ENCODE measurements around the gene ZNF507.

The ZNF507 gene

GRCh38 chr19:32345261-32346207 is at the start of gene ZNF507:
Gene ZNF507, plus strand, starts transcription at chr19:32345610. Its CDS starts 7,221 bp downstream, at chr19:32352831.
- DNase-seq (ENCODE audit: low read depth), result peak; percentile 57

GRCh38 chr19:32296694-32297093 is 48.7 kb upstream of the ZNF507 start:
- DNase-seq (ENCODE audit: low read depth), result no peak

DNA sequence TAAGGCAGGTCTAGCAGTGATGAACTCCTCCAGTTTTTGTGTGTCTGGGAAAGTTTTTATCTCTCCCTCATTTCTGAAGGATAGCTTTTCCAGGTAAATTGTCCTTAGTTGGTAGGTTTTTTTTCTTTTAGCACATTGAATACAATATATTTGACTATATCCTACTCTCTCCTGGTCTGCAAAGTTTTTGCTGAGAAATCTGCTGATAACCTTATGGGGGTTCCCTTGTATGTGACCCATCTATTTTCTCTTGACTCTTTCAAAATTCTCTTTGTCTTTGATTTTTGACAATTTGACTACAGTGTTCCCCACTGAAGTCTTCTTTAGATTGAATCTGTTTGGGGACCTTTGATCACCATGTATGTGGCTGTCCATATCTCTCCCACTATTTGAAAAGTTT is 42.6 kb upstream of the ZNF507 start:
- no peak for DNase-seq (ENCODE audit: low read depth)

GRCh38 chr19:32303193-32303592 is 42.2 kb upstream of the ZNF507 start:
- DNase-seq (ENCODE audit: low read depth), result no peak

GRCh38 chr19:32307591-32307990 is 37.8 kb upstream of the ZNF507 start:
- DNase-seq (ENCODE audit: low read depth), result no peak

GRCh38 chr19:32308431-32309077 is 36.9 kb upstream of the ZNF507 start:
- DNase-seq (ENCODE audit: low read depth), result no peak

DNA sequence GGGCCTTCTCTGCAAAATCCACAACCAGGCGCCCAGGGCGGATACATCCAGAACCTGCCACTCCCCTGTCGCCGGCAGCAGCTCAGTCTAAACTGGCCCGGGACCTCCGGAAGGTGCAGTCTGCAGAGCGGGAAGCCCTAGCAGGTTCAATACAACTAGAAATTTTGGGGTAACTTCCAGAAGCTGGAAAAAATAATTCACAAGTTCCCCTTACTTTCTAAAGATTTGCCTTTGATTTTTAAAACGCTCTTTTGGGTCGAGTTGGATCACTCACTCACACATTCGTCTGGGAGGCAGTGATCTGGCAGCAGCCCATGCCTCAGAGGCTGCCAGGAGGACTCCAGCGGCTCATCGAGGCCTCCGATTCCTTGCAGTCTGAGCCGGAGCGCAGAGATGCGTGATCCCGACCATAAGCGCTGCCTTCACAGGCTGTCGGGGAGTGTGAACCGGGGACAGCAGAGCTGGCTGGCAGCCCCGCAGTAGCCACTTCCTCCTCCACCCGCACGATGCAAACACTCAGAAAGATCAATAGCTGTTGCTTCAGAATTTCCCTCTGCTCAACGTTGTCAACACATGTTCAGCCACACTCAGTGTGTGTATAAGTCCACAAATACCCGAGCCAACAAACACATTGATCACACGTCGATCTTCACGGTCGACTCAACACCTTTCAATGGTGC is 35.6 kb upstream of the ZNF507 start:
- DNase-seq (ENCODE audit: low read depth), result no peak

DNA sequence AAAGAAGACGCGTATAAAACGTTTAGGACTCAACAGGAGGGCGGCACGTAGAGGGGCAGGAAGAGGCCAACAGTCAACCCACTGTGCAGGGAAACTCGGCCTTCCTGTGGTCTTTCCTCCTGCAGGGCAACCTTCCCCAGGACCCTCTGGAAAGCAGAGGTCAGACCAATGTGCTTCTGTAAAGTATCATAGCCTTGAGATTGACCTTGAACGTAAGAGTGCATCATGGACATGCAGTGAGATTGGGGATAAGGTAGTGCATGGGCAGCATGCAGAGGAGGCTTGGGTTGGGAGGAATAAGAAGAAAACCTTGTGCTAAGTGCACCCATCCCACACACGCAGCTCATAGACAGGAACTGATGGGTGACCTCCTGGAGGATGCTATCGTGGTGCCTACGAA is 34.0 kb upstream of the ZNF507 start:
- no peak for DNase-seq (ENCODE audit: low read depth)

- no peak for DNase-seq (ENCODE audit: low read depth)
These were observed 31.7 kb upstream of the ZNF507 start for GRCh38 chr19:32313569-32314265.

DNA sequence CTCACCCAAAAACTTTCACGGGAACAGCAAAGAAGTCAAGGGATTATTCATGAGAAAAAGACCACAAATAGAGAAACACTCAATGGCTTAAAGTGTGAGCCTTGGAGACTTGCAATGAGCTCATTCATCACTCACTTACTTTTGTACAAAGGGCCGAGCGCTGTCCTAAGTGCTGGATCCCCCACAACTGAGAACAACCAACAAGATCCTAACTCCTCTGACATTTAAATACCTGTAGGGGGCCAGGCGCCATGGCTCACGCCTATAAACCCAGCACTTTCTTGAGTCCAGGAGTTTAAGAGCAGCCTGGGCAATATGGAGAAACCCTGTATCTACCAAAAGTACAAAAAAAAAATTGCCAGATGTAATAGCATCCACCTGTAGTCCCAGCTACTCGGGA is 29.4 kb upstream of the ZNF507 start:
- no peak for DNase-seq (ENCODE audit: low read depth)

DNA sequence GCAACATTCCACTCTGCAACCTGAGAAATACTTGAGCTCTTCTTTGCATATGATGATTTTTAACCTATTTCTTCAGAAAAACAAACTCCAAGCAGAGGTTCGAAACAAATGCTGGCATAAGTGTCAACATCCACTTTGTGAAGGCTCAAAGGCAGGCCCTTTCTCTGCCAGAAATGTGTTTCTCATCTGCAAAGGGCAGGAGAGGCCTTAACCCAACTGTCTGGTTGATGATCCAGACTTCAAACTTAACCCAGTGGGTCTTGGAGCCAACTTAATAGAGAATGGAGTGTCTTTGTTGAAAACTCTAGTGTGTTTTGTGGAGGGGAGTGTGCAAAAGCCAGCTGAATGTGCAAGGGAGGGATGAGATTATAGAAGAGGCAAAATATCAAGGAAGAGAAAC is 28.3 kb upstream of the ZNF507 start:
- DNase-seq (ENCODE audit: low read depth), result no peak

GRCh38 chr19:32318884-32319520 is 26.4 kb upstream of the ZNF507 start:
- DNase-seq (ENCODE audit: low read depth), result no peak

GRCh38 chr19:32322541-32322940 is 22.9 kb upstream of the ZNF507 start:
- DNase-seq (ENCODE audit: low read depth), result no peak

DNA sequence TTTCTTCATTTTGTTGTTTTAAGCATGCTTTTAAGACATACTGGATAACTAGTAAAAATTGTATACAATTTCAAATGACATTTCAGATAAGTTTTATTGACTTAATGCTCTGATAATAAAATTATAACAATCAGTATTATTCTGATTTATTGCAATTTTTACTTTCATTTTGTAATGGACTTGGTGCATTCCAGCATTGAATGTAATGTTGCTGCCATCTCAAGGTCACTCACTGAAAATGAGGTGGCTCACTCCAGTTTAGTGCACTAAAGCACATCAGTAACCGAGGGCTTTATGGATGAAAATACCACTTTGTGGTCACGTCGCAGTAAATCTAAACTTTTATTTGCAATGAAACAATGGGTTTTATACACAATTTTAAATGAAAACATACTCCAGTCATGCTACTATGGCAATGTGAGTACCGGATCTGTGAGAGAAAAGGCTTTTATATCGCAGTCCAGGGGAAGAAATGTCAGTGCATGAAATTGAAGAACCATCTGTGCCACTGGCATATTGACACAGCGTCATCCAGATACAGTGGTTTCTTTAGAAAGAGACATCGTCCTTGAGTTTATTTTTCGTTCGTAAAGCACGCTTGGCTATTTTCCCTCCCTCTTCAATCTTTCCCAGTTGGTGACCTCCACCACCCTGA is 20.7 kb upstream of the ZNF507 start:
- DNase-seq (ENCODE audit: low read depth), result no peak

- DNase-seq (ENCODE audit: low read depth), result no peak
These were observed 15.1 kb upstream of the ZNF507 start for GRCh38 chr19:32330213-32330857.

DNA sequence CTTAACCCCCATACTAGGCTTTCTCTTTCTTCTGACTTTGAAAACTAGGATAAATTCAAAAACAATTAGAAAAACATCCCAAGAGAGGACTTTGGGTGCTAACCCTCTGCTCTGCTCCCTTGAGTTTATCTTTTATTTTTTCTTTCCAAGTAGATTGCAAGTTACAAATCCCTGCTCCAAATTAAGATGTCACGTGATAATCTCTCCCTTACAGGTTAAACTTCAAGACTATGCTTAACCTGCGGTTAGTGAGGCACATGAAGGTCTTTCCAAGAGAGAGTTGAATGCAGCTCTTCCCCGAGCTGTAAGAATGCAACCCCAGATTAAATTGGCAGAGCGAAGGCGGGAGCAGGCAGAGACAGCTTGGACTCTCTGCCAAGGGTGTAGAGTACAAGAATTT is 12.2 kb upstream of the ZNF507 start:
- no peak for DNase-seq (ENCODE audit: low read depth)

DNA sequence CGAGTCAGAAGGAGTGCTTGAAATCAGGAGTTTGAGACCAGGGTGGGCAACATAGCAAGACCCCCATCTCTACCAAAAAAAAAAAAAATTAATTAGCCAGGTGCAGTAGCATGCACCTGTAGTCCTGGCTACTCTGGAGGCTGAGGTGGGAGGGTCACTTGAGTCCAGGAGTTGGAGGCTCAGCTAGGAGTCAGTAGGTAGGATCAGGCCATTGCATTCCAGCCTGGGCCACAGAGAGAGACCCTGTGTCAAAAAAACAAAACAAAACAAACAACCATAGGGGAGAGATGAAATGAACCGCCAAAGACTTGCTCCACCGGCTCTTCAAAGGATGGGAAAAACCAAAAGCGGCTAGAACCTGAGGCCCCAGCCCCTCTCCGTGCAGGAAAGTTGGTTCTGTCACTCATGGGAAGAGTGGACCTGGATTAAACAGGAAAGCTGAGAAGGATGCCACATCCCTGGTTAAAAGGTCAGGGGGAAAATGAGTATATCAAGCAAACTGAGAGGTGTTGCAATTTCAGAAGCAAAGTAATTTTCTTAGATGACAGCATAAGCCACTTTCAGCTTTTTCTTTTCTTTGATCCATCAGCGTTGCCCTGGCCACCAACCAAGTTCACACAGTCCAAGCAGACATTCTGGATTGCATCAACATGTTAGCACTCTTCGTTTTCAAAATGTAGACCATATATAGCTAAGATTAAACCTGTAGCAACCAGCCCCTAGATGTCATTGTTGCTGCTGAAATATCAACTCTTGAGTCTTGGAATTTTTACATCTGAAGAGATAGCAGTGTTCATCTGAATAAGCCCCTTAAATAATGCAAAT is 8.9 kb upstream of the ZNF507 start:
- DNase-seq (ENCODE audit: low read depth), result no peak

DNA sequence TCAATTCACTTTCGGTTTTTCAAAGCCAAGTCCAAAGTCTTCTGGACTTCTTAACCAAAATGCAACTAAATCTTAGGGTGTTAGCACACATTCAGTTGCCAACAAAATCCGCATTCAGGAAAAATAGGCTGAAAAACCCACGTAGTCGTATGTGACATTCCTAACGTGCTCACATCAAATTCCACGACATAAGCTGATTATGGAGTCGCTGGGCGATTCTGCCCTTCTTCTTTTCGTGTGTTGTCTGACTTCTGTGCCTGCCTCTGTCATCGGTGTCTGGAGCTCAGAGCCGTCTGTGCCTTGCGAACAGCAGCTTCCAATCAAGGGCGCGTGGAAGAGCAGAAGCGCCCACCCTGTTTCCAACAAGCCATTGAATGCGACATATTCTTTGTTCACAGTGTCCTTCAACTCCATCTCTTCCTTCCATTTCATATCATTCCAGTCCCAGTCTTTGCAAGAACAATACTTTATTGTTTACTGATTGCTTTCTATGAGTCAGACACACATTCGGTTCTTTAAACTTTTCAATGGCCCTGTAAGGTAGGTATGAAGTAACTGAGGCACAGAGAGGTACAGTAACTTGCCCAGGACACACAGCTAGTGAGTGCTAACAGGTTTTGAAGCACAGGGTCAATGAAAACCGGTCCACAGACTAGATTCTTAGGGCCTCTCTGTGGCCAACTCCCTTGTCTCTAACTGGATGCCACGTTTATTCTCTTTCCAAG is 8.2 kb upstream of the ZNF507 start:
- no peak for DNase-seq (ENCODE audit: low read depth)

GRCh38 chr19:32339423-32339822 is 6.0 kb upstream of the ZNF507 start:
- DNase-seq (ENCODE audit: low read depth), result no peak

All from T-helper 22 cell (primary cell).